Upper lobe of right lung (tissue), 1 donor: ENCODE results near the gene IKZF1. TPM values are rescaled to one million over a fixed set of nuclear protein-coding genes. Genes with fewer than 3 reads are reported as not detected.

Source experiments
- ATAC-seq: fragments of 200-7000 bp; cut with Tn5 transposase; one replicate; pipeline ENCODE4 v1.9.1; 2020; ENCODE audit warnings: mild to moderate bottlenecking, moderate library complexity
- DNase-seq: peaks from one replicate; pipeline ENCODE4 v3.0.0-alpha.2; 2020
- H3K27ac ChIP-seq: fragments of 200-600 bp; one replicate; pipeline ENCODE4 v1.8.0; 2022
- H3K27me3 ChIP-seq: fragments of 200-600 bp; one replicate; pipeline ENCODE4 v1.8.0; 2022; ENCODE audit warnings: mild to moderate bottlenecking
- H3K36me3 ChIP-seq: fragments of 200-600 bp; one replicate; pipeline ENCODE4 v1.8.0; 2022
- H3K4me1 ChIP-seq: fragments of 200-600 bp; one replicate; pipeline ENCODE4 v1.8.0; 2022
- H3K4me3 ChIP-seq: fragments of 200-600 bp; one replicate; pipeline ENCODE4 v1.8.0; 2022; ENCODE audit warnings: mild to moderate bottlenecking
- H3K9me3 ChIP-seq: fragments of 200-600 bp; one replicate; pipeline ENCODE4 v1.8.0; 2022
- intact Hi-C: fragments of 100-400 bp; cut with DNase I; formaldehyde crosslinking; loops from one replicate; pipeline ENCODE4 v1.11.0; 2022
- total RNA-seq: library from RNA; stranded (reverse); fragmentation: NEBNext Ultra II Directional; extraction: Animal tissue kit (Norgen Biotek cat#: 25700); gene quantifications from one replicate; pipeline ENCODE4 v1.2.1, GENCODE V29; 2021
- TF ChIP-seq, protein P1 (sequence below): fragments of 200-600 bp; IDR thresholded peaks from one replicate; pipeline ENCODE4 v1.8.0; 2022; ENCODE audit warnings: antibody characterized with exemption
- donor health status: DM: no; HTN: yes; CAD: no; lungs with severe emphysema.

The IKZF1 gene
- total RNA-seq, 1 donor from 2014 or later, result 41.4 TPM

DNA sequence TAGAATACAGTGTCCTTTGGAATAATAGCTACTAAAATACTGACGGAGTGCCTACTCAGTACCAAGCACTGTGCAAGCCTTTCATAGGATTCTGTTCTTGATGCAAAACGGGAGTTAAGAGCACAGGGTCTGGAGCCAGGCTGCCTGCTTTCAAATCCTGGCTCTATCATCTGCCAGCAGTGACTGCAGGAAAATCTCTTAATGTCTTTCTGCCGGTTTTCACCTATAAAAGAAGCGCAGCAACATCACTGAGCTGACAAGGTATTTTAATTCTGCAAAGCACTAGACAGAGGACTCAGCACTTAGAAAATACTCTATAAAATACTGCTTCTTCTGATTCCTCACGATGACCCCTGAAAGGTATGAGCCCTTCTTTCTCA, 145.0 kb downstream of the IKZF1 start:
- Histone ChIP-seq H3K9me3 (no peaks in the 10 kb centered on the region), H3K27me3 (no peaks in the 10 kb centered on the region), H3K4me1 (peaks cover 18% of the 10 kb centered on the region), H3K27ac (peak overlapping the region; percentile 79), H3K4me3 (peak overlapping the region; percentile 86), H3K36me3 (peaks cover 27% of the 10 kb centered on the region)
- no peak for DNase-seq
- intact Hi-C loops, result no loop called here
- ATAC-seq, result no peak
- TF ChIP-seq, protein P1, sequence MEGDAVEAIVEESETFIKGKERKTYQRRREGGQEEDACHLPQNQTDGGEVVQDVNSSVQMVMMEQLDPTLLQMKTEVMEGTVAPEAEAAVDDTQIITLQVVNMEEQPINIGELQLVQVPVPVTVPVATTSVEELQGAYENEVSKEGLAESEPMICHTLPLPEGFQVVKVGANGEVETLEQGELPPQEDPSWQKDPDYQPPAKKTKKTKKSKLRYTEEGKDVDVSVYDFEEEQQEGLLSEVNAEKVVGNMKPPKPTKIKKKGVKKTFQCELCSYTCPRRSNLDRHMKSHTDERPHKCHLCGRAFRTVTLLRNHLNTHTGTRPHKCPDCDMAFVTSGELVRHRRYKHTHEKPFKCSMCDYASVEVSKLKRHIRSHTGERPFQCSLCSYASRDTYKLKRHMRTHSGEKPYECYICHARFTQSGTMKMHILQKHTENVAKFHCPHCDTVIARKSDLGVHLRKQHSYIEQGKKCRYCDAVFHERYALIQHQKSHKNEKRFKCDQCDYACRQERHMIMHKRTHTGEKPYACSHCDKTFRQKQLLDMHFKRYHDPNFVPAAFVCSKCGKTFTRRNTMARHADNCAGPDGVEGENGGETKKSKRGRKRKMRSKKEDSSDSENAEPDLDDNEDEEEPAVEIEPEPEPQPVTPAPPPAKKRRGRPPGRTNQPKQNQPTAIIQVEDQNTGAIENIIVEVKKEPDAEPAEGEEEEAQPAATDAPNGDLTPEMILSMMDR, result no peak

- H3K27me3 ChIP-seq, result no peaks in the 10 kb centered on the region
- intact Hi-C loops, result no loop called here
- H3K4me1 ChIP-seq, result peaks cover 18% of the 10 kb centered on the region
- peaks cover 22% of the 10 kb centered on the region for H3K36me3 ChIP-seq
- TF ChIP-seq, protein P1, result no peak
- H3K27ac ChIP-seq, result peak within 1 kb of the TSS; percentile 79
- DNase-seq (peak; percentile 93), ATAC-seq (peak; percentile 99)
- peak within 1 kb of the TSS; percentile 86 for H3K4me3 ChIP-seq
- no peaks in the 10 kb centered on the region for H3K9me3 ChIP-seq
Measured at GRCh38 chr7:50449881-50450589, 145.5 kb downstream of the IKZF1 start, which contains the start of gene FIGNL1. FIGNL1 (minus strand) TSS chr7:50450350; CDS start chr7:50447287, 3,063 bp downstream.

DNA sequence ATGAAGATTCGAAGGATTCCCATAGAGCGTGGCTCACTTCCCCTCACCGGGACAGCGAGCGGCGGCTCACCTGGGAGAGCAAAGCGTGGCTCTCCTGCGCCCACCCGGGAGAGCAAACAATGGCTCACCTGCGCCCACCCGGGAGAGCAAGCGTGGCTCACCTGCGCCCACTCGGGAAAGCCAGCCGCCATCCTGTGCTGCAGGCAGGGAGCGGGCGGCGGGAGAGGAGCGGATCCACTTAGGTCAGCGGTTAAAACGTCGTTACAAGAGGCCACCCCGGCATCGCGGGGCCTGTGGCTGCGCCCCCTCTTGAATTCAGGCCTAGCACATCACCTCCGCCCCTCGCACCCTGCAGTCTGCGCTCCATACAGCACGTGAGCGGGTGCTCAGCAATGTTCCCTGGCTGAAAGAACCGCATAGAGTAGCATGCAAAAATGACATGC, 146.1 kb downstream of the IKZF1 start:
- DNase-seq (peak; percentile 70), ATAC-seq (peak; percentile 37)
- no peaks in the 10 kb centered on the region for H3K27me3 ChIP-seq
- peaks cover 17% of the 10 kb centered on the region for H3K36me3 ChIP-seq
- H3K27ac ChIP-seq, result peak overlapping the region; percentile 79
- H3K4me1 ChIP-seq, result peaks cover 18% of the 10 kb centered on the region
- TF ChIP-seq, protein P1, result no peak
- intact Hi-C loops, result no loop called here
- H3K9me3 ChIP-seq, result no peaks in the 10 kb centered on the region
- peak overlapping the region; percentile 86 for H3K4me3 ChIP-seq

Other genes starting within 250 kb of the IKZF1 start
- not detected for gene ZPBP, start 211.5 kb upstream of the IKZF1 start, total RNA-seq
- gene FIGNL1, start 145.6 kb downstream of the IKZF1 start, total RNA-seq, result 5.5 TPM